GM21717 (cell line): ENCODE data around the gene NOSTRIN.

Experiments
- ATAC-seq: cut with Tn5 transposase; IDR thresholded peaks from one replicate; pipeline ENCODE4 v1.9.1; 2021; ENCODE audit warnings: mild to moderate bottlenecking, moderate library complexity; ENCODE audit not compliant: unreplicated experiment

NOSTRIN gene

DNA sequence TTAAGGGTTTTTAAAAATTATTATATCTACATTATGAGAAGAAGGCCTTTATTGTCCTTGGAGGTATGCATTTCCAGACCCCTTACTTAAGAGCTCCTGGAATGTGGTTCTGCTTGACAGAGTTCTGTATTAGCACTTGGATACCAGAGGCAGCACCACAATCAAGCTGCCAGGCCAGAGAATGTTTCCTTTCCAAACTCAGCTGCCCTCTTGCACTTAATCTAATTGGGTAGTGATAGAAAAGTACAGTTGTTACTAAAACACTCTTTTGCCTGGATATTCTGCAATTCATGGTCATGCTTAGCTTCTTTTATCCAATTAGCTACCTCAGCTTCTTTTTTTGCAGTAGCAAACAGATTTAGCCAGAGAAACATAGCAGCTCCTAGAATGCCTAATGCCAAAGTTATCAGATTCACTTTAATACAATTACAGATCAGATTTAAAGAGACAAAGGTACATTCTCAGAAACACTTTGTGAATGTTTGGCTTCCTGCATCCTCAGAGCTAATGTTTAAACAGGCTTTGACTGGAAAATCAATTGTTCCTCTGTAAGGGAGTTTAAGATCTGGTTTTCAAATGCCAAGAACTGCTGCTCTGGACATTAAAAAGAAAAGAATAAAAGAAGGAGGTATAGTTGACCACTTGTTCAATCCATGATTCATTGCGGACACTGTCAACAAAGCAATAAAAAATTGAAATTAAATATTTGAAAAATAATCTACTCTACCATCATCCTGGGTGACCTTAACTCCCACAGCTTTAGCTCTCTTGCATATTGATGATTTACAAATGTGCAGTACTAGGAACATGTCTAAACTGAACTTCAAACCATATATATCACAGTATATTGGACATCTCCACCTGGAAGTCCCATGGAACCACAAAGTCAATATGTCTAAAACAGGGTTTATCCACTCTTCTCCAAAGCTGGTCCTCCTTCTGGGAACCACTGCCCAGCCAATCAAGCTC is 12.8 kb downstream of the NOSTRIN start:
- no peak for ATAC-seq

DNA sequence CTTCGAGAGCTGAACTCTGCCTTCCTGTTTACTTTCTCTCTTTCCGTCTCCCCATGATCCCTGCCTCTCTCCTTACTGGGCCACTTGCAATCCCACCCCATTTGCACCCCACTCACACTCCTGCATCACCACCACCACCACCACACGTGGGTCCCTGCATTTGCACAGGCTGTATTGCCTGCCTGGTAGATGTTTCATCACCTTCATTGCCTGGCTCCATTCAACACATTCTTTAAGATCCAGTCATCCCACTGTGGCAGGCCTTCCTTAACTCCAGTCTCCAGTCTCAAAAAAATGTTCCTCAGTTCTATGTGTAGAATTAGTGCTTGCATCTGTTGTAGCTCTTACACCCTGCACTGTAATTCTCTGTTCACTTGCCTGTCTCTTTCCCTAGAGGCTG is 13.9 kb downstream of the NOSTRIN start:
- ATAC-seq = no peak

DNA sequence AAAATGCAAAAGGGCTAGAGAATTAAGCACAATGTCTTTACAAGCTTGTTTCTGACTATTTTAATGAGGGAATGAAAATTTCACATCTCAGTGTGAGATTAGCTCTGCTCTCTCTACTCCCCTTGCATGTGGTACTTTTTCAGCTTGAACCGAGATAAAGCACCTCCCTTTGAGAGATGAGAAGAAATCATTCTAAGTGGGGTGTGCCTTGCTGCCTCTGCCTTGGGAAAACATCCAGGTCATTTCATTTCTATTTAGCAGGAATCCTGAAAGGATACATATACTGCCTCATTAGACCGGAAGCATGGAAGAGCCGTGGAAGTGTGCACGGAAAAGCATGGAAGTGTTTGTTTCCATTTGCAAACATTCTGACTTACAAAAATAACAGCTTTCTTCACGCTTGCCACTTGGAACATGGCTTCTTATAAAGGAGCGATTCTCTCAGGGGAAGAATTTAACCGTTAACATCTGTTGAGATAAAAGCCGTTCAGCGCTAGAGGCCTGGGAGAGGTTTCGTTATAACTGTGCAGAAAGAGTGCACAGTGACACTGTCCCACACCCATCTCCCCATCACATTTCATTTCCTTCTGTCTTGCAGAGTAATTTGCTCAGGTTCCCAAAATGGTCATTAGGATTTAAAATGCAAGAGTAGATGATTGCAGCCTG is 16.7 kb downstream of the NOSTRIN start:
- no peak for ATAC-seq

DNA sequence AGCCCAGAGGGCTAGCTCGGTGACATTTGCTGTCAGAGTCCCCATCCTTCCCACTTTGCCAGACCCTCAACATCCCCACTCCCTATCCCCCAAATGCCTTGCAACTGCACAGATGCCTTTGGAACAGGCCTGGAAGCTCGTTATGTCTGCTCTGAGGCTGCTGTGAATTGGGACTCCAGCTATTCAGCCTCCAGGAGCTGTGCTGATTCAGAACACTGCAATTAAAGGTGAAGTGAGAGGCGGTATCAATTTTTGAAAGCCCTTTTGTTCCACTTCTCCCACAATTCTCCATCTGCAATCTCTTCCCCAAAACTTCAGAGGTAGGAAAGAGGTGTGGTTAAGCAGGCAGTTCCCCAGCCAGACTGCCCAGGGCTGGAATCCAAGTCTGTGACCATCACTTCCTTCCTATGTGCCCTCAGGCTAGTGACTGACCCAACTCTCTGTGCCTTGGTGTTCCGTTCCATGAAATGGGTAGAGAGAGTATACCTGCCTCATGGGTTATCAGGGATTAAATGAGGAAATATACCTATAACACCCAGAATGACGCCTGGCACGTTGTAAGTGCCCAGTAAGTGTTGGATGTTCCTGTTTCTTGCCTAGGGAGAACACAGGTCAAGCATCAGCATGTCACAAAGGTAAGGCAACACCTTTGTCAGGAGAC is 17.5 kb downstream of the NOSTRIN start:
- no peak for ATAC-seq

DNA sequence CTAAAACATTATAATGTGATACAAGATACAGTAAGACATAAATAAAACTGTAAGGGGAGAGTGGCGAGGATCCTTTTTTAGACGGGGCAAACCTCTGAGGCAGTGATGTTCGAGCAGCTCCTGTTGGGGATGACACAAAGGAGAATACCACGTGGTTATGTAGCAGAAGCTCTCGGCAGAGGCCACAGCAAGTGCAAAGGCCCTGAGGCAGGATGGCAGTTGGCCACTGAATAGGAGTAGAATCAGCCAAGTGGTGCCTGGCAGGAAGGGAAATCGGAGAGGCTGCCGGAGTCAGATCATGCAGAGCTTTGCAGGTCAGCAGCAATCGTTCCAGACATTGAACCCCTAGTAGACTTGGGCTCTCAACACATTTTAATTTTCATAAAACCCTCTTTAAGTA is 19.1 kb downstream of the NOSTRIN start:
- no peak for ATAC-seq

DNA sequence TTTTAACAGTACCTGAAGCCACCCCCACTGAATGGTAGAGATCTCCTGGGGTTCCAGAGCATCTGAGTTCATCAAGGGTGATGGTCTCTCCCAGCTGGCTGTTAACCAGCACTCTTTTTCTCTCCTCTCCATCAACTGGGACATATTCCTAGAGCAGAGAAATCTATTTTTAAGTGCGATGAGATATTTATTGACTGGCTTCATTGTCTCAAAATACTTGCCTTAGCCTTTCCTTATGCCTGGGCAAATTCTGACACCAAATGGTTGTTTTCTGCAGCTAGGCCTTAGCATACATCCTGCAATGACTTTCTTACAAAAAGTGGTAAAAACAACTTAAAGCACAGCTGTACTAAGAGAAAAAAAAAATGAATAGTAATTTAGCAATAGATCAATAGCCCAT is 19.6 kb downstream of the NOSTRIN start:
- no peak for ATAC-seq

DNA sequence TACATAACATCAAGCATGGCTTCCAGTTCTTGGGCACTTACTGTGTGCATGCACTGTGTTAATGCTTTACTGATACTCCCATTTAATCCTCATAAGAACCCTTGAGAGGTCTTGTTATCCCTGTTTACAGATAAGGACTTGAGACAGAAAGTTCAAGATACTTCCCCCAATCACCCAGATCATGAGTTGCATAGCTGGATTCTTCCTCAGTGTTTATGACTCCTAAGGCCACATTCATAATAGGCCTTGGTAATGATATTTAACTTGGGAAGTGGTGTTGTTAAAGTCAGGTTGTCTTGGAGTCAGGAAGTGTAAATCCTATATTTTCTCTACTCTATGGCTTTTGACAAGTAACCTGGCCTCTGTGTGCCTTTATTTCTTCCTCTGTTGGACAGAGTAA is 22.7 kb downstream of the NOSTRIN start:
- ATAC-seq = no peak

DNA sequence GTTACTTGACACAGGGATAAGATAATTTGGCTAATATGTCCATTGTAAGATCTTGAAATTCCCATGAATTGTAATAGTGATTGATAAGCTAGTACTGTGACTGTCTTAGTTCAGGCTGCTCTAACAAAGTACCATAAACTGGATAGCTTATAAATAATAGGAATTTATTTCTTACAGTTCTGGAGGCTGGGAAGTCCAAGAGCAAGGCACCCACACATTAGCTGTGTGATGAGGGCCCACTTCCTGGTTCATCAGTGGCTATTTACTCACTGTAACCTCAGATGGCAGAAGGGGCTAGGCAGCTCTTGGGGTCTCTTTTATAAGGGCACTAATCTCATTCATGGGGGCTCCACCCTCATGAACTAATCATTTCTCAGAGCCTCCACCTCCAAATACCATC is 28.5 kb downstream of the NOSTRIN start:
- no peak for ATAC-seq

DNA sequence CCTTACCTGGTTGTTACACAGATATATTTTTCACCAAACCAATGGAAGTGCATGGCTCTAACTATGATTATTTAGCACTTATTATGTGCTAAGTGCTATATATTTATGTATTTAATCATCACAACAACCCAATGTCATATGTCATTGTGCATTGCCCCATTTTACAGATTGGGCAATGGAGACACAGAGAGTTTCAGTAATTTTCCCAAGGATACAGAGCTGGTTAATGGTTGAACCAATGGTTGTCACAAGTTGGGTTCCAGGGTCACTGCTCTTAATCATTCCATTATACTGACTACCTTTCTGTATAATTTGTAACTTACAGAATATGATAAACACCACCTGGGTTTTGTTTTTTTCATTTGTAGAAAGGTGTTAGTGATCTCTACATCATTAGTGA is 29.2 kb downstream of the NOSTRIN start:
- no peak for ATAC-seq

DNA sequence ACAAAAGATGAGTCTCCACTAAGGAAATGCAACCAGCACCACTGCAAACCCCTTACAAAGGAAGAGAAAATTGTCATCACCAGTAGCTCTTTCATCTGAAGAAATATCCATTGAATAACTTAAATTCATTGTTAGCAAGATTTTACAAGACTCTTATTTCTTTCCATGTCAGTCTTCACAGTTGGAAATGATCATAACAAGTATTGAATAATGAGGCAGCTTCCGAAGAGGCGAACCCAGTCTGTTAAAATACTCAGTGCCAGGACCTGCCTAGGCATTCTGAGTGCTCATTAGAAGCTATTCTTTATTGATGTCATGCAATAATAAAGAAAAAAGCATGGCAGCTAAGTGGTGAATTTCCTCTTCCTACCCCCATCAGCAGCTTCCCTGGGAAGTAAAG is 33.5 kb downstream of the NOSTRIN start:
- no peak for ATAC-seq

DNA sequence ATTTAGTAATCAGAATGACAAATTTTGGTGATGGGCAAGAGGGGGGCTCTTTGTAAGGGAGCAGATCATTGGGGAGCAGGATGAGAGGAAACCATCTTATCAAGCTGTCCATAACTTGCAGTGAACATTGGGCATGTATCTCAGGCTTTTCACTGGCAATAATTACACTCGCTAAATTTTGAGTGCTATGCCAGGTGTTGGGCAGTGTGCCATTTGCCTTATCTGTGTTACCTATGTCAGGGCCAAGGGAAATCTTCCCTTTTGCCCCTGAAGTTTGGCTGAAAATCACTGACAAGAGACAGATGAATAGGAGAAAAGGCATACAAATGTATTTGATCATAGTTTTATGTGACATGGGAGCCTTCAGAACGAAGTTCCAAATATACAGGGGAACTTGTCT is 39.0 kb downstream of the NOSTRIN start:
- ATAC-seq = no peak

DNA sequence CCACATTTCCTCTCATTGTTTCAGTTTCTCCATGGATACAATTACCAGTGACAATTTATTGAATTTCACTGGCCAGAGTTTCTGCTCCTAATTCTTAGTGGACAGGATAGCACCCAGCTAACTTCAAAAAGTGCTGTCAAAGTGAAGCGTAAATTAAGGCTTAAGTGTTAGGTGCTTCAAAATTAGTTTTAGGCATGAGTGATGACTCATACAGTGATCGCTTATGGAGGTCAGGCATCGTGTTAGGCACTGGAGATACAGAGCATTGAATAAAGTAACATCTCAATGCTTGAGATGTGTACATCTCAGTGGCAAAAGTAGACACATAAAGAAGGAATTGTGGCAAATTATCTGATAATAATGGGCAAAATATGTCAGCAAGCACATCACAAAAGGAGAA is 40.8 kb downstream of the NOSTRIN start:
- ATAC-seq = no peak

DNA sequence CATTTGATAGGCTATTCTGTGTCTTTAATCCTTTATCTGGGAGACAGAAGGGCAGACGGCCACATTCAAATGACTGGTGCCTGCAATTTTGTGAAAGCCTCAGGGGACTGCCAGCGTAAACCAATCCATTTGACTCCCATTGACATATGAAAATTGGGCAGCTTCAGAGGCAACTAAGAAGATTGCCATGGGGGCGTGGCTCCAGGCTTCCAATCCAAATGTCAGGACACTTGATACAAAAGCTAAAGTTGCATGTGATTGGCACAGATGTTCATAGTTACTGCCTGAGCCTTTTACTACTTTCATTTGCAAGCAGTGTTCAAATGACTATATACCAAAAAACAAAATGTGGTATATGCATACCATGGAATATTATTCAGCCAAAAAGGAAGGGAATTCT is 45.8 kb downstream of the NOSTRIN start:
- ATAC-seq = no peak

DNA sequence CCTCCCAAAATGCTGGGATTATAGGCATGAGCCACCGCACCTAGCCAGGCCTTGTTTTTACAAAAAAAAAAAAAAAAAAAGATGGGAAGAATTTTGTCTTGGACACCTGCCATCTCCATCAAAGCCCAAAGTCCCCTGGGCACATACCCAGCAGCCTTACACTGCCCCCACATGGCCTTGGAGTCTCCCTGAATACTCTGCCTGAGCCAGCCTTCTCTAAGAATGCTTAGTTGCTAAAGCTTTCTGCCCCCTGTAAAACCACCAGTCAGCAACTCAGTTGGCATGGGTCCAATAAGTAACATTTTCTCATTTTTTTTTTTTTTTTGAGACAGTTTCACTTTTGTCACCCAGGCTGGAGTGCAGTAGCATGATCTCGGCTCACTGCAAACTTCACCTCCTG is 47.2 kb downstream of the NOSTRIN start:
- ATAC-seq = no peak

DNA sequence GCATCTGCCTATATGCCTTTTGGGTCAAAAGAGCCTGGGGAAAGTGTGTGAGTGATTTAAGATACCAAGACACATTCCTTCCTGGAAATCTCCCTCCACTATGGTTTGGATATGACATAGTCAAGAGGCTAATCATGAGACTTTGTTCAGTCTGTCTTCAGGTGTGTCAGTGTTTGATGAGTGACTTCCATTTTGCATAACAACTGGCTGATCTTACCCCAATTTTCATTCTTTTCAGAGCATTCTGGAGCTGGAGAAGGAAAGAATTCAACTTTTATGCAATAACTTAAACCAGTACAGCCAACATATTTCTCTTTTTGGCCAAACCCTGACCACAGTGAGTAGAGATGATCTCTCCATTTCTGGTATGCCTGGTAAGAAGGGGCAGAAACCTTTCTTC is 48.4 kb downstream of the NOSTRIN start:
- ATAC-seq = no peak

DNA sequence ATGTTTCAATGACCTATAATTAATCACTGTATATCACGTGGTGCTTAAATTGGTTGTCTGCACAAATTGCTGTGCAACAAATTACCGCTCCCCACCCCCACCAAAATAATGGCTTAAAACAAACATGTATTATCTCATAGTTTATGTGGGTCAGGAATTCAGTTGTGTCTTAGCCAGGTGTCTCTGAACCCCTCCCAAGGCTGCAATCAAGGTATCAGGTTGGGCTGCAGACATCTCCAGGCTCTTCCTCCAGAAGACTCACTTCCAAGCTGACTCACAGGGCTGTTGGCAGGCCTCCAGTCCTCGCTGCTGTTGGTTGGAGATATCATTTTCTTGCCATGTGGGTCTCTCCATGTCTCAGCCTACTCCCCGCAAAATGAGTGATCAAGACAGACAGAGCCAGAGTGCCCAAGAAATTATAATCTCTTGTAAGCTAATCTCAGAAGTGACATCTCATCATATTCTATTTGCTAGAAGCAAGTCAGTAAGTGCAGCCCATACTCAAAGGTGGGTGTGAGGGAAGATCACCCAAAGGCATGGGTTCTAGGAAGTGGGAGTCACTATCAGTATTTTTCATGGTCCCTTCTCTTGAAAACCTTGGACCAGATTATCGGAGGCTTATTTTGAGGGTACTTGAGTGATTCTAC is 49.4 kb downstream of the NOSTRIN start:
- ATAC-seq = no peak

DNA sequence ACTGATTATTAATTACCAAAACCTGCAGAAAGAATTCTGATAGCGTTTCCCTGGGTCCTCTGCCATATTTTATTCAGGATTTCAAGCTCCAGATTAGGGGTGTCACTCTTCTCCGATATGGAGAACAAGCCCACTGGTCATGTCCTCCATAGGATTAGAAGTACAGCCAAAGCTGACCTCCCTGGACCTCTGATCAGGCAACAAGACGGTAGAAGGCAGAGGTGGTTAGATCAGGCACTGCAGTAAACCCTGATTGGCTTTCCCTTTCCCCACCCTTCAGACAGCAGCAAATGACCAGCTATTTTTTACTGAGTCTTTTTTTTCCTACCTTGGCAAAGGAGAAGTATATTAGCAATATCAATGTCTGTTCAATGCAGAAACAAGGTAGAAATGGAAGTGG is 50.0 kb downstream of the NOSTRIN start:
- no peak for ATAC-seq

DNA sequence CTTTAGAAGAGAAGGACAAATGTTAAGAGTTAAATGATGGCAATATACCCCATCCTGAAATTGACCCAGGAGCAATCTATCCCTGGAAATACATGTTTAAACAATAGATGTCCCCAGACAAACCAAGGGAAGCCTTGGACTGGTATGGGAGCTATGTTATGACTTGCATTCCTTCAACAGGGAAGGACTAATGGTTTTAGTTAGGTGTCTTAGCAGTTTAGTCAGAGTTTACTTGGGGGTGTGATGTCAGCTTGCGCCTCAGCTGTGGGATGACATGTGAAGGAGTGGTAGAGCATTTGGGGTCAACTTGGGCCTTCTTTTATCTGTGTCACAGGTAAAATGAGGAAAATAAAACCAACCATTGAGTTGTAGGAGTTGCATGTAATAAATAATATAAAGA is 51.0 kb downstream of the NOSTRIN start:
- no peak for ATAC-seq

DNA sequence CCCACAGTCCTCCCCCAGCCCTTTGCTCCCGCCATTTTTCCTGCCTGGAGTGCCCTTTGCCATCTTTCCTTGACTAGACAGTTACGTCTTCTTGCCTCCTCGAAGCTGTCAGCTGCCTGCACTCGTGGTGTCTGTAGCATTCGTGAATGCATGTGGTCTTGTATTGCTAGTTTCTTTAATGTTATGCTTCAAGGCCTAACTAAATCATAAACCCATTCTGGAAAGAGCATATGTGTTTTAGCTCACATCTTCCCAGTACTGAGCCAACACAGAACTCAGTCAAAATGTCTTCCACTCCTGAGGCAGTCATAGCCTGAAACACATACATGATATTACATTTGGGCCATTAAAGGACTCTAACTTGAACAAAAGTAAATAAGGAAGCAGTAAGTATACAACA is 52.2 kb downstream of the NOSTRIN start:
- no peak for ATAC-seq

DNA sequence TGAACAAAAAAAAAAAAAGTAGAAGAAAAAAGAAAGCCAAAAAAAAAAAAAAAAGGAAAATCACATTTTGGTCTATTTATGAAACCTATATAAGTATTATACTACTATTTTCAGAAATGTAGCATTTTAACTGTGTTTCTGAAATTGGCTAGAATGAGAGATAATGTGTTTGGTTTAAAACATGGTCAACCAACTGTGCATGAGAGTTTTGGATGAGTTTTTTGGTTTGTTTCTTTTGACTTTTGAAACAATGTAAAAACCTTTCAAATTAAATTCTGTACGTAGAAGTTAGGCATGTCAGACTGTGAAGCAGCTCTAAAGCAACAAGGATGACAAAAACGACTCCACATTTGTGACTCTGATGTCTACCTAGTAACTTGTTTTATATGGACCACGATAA is 53.2 kb downstream of the NOSTRIN start:
- no peak for ATAC-seq

DNA sequence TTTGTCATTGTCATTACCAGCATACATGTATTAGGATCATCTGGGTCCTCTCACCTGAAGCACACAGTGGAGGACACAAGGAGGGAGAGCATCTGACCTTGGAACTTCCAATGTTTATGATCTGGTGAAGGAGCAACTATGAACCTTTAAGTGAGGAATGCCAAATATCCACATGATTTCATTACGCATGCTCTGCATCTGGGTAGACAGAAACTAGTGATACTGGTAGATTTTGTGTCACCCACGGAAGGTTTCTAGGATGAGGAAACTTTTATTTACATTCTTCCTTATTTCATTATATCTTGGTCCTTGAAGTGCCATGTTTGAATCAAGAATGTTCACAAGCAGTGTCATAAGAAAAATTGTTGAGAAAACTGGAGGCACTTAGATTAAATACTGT is 55.7 kb downstream of the NOSTRIN start:
- ATAC-seq = no peak
